NT2/D1 (cell line): Measurements from ENCODE around the gene ZYG11A.
"Not testable (repeated sequence)": the region's sequence is repeated elsewhere in the genome, so short reads cannot be mapped to it uniquely, and the experiment has no call there.

ENCODE experiments used
- SUZ12 ChIP-seq: IDR thresholded peaks from 2 replicates; pipeline ENCODE4 v1.6.1; 2011; ENCODE audit not compliant: insufficient read length, insufficient read depth; ENCODE audit errors: extremely low read depth
- YY1 ChIP-seq: IDR thresholded peaks from 2 replicates; pipeline ENCODE4 v1.6.1; 2011; ENCODE audit not compliant: insufficient read length, insufficient read depth
- ZNF274 ChIP-seq: IDR thresholded peaks from 2 replicates; pipeline ENCODE4 v1.6.1; 2011; ENCODE audit warnings: mild to moderate bottlenecking, low read depth, low read length

- not testable (repeated sequence) for TF ChIP-seq SUZ12, ZNF274, YY1
Observed at GRCh38 chr1:52793717-52794116, 48.8 kb upstream of the ZYG11A start.
